Fibroblast of skin of back (primary cell): ENCODE measurements around the gene SLC43A1. TPM values are rescaled to one million over a fixed set of nuclear protein-coding genes. Genes with fewer than 3 reads are reported as not detected.
"Not testable (repeated sequence)": the region's sequence is repeated elsewhere in the genome, so short reads cannot be mapped to it uniquely, and the experiment has no call there.

ENCODE experiments used
- DNase-seq: peaks from one replicate; pipeline ENCODE4 v3.0.0-alpha.2; 2013
- polyA plus RNA-seq, 2 experiments: library from polyadenylated mRNA; unstranded; fragments of 120-200 nt; gene quantifications; one replicate each; pipeline ENCODE4 v1.2.1, GENCODE V29; 2013; ENCODE audit not compliant: insufficient read length in 2 of 2

Gene SLC43A1
- 8.6 TPM for polyA plus RNA-seq (2013, experiment 1 of 2; ENCODE audit: insufficient read length)
- polyA plus RNA-seq (2013, experiment 2 of 2; ENCODE audit: insufficient read length): 10.2 TPM

- DNase-seq: peak; percentile 51
Observed at GRCh38 chr11:57515332-57516060, at the start of gene SLC43A1. SLC43A1 (minus strand) TSS chr11:57515702; CDS start chr11:57514111, 1,591 bp downstream.

- DNase-seq: no peak
Observed at GRCh38 chr11:57562596-57562995, 47.1 kb upstream of the SLC43A1 start.

- no peak for DNase-seq
Observed at GRCh38 chr11:57560146-57560545, 44.6 kb upstream of the SLC43A1 start.

- no peak for DNase-seq
Observed at GRCh38 chr11:57556041-57556440, 40.5 kb upstream of the SLC43A1 start.

GRCh38 chr11:57555393-57555792 lies 39.9 kb upstream of the SLC43A1 start:
- DNase-seq: no peak

- no peak for DNase-seq
Observed at GRCh38 chr11:57552479-57552878, 37.0 kb upstream of the SLC43A1 start.

GRCh38 chr11:57551941-57552340 lies 36.4 kb upstream of the SLC43A1 start:
- DNase-seq: no peak

- no peak for DNase-seq
Observed at GRCh38 chr11:57549983-57550382, 34.5 kb upstream of the SLC43A1 start.

- DNase-seq: no peak
Observed at GRCh38 chr11:57547854-57548377, 32.4 kb upstream of the SLC43A1 start.

- peak; percentile 38 for DNase-seq
Observed at GRCh38 chr11:57546869-57547475, 31.5 kb upstream of the SLC43A1 start.

GRCh38 chr11:57546451-57546850 lies 30.9 kb upstream of the SLC43A1 start:
- no peak for DNase-seq

- no peak for DNase-seq
Observed at GRCh38 chr11:57545883-57546282, 30.4 kb upstream of the SLC43A1 start.

GRCh38 chr11:57544566-57544965 lies 29.1 kb upstream of the SLC43A1 start:
- DNase-seq: no peak

- no peak for DNase-seq
Observed at GRCh38 chr11:57543593-57543992, 28.1 kb upstream of the SLC43A1 start.

- DNase-seq: no peak
Observed at GRCh38 chr11:57542582-57542981, 27.1 kb upstream of the SLC43A1 start.

- DNase-seq: no peak
Observed at GRCh38 chr11:57541169-57541568, 25.7 kb upstream of the SLC43A1 start.

GRCh38 chr11:57539342-57539741 lies 23.8 kb upstream of the SLC43A1 start:
- DNase-seq: peak; percentile 18

GRCh38 chr11:57536947-57537619 lies 21.6 kb upstream of the SLC43A1 start, which contains the start of gene SMTNL1:
SMTNL1 (plus strand) TSS chr11:57537595; CDS start chr11:57542643, 5,048 bp downstream.
- DNase-seq: no peak

- DNase-seq: not testable (repeated sequence)
Observed at GRCh38 chr11:57534449-57534848, 18.9 kb upstream of the SLC43A1 start.

GRCh38 chr11:57530596-57531507 lies 15.3 kb upstream of the SLC43A1 start, which contains the start of gene TIMM10:
TIMM10 (minus strand) TSS chr11:57530754; CDS start chr11:57530189, 565 bp downstream.
- peak; percentile 97 for DNase-seq

GRCh38 chr11:57530215-57530595 lies 14.7 kb upstream of the SLC43A1 start:
- no peak for DNase-seq

- DNase-seq: no peak
Observed at GRCh38 chr11:57529012-57529411, 13.5 kb upstream of the SLC43A1 start.
